SK-N-MC (cell line): ENCODE data around the gene ZNF394.

Experiments used
- DNase-seq: peaks from one replicate; pipeline ENCODE4 v3.0.0-alpha.2; 2011; ENCODE audit warnings: low read depth, low spot score
- H3K27ac ChIP-seq: fragments of 200-600 bp; sonication (generic); 2 replicates; pipeline ENCODE4 v1.5.1; 2016; ENCODE audit warnings: mixed run types
- H3K36me3 ChIP-seq: fragments of 200-600 bp; sonication (generic); 2 replicates; pipeline ENCODE4 v1.6.1; 2017; ENCODE audit warnings: antibody characterized with exemption, low read length, mixed read lengths; ENCODE audit not compliant: insufficient read depth
- H3K4me3 ChIP-seq: fragments of 200-600 bp; sonication (generic); 2 replicates; pipeline ENCODE4 v1.5.1; 2016
- H3K9ac ChIP-seq: fragments of 200-600 bp; sonication (generic); 2 replicates; pipeline ENCODE4 v1.8.0; 2017; ENCODE audit warnings: mixed run types, mixed read lengths; ENCODE audit not compliant: insufficient read length
- H3K9me3 ChIP-seq: fragments of 200-600 bp; sonication (generic); 2 replicates; pipeline ENCODE4 v1.6.1; 2017; ENCODE audit warnings: low read depth, mild to moderate bottlenecking, antibody characterized with exemption, low read length, moderate library complexity, mixed read lengths
- EZH2 ChIP-seq: fragments of 200-600 bp; sonication (generic); IDR thresholded peaks from one replicate; pipeline ENCODE4 v1.6.1; 2017; ENCODE audit warnings: antibody characterized with exemption
- FOXP2 ChIP-seq: optimal IDR thresholded peaks from 2 replicates; pipeline ENCODE3; 2011; ENCODE audit warnings: mild to moderate bottlenecking, moderate library complexity; ENCODE audit not compliant: insufficient read depth; ENCODE audit errors: extremely low read length, control extremely low read depth
- POLR2AphosphoS5 ChIP-seq: IDR thresholded peaks from 2 replicates; pipeline ENCODE4 v1.6.1; 2012; ENCODE audit warnings: mild to moderate bottlenecking, low read depth, low read length, borderline replicate concordance

The ZNF394 gene

GRCh38 chr7:99478464-99479440 lies 21.3 kb downstream of the ZNF394 start:
- Histone ChIP-seq H3K9ac (no peak overlapping the region), H3K9me3 (no peaks in the 10 kb centered on the region), H3K36me3 (peaks cover 27% of the 10 kb centered on the region), H3K27ac (no peak overlapping the region), H3K4me3 (no peak overlapping the region)
- DNase-seq, result no peak
- no peak for TF ChIP-seq FOXP2
- no peak for TF ChIP-seq EZH2
- 0 out of 2 replicates have a peak, but pooled peaks have one; percentile 28 for TF ChIP-seq POLR2AphosphoS5

GRCh38 chr7:99476107-99476506 lies 24.0 kb downstream of the ZNF394 start:
- Histone ChIP-seq H3K4me3 (no peak overlapping the region), H3K36me3 (peaks cover 22% of the 10 kb centered on the region), H3K9me3 (no peaks in the 10 kb centered on the region), H3K9ac (no peak overlapping the region), H3K27ac (no peak overlapping the region)
- TF ChIP-seq POLR2AphosphoS5 (no peak), EZH2 (no peak), FOXP2 (no peak)
- no peak for DNase-seq

- TF ChIP-seq POLR2AphosphoS5 (no peak), EZH2 (no peak), FOXP2 (no peak)
- Histone ChIP-seq H3K36me3 (peaks cover 6% of the 10 kb centered on the region; the same call in 1 of the 2 replicates), H3K27ac (peak overlapping the region; percentile 55), H3K4me3 (peak overlapping the region; percentile 88), H3K9me3 (no peaks in the 10 kb centered on the region), H3K9ac (peak overlapping the region; percentile 91)
- DNase-seq, result no peak
Observed at GRCh38 chr7:99473315-99473596, 26.8 kb downstream of the ZNF394 start.

GRCh38 chr7:99472561-99473314 lies 27.3 kb downstream of the ZNF394 start, which contains the start of gene ZNF789:
ZNF789 (plus strand) TSS chr7:99472890; CDS start chr7:99476457, 3,567 bp downstream.
- DNase-seq, result peak; percentile 68
- Histone ChIP-seq H3K27ac (peak within 1 kb of the TSS; percentile 87), H3K36me3 (peaks cover 6% of the 10 kb centered on the region; the same call in 1 of the 2 replicates), H3K4me3 (peak within 1 kb of the TSS; percentile 88), H3K9ac (peak within 1 kb of the TSS; percentile 91), H3K9me3 (no peaks in the 10 kb centered on the region)
- TF ChIP-seq FOXP2 (no peak), POLR2AphosphoS5 (peak; percentile 90), EZH2 (no peak)

GRCh38 chr7:99469381-99470065 lies 30.6 kb downstream of the ZNF394 start:
- H3K9me3 ChIP-seq, result no peaks in the 10 kb centered on the region
- H3K4me3 ChIP-seq, result no peak overlapping the region
- H3K27ac ChIP-seq, result no peak overlapping the region
- no peak overlapping the region for H3K9ac ChIP-seq
- peaks cover 2% of the 10 kb centered on the region; the same call in 1 of the 2 replicates for H3K36me3 ChIP-seq
- DNase-seq, result no peak
- no peak for TF ChIP-seq POLR2AphosphoS5
- TF ChIP-seq EZH2, result no peak
- TF ChIP-seq FOXP2, result no peak

- Histone ChIP-seq H3K27ac (no peak overlapping the region), H3K9me3 (no peaks in the 10 kb centered on the region), H3K9ac (no peak overlapping the region), H3K4me3 (no peak overlapping the region), H3K36me3 (peaks cover 11% of the 10 kb centered on the region)
- DNase-seq, result no peak
- TF ChIP-seq EZH2 (no peak), FOXP2 (no peak), POLR2AphosphoS5 (no peak)
Observed at GRCh38 chr7:99468336-99468918, 31.7 kb downstream of the ZNF394 start.

GRCh38 chr7:99465421-99465768 lies 34.7 kb downstream of the ZNF394 start:
- H3K9me3 ChIP-seq, result no peaks in the 10 kb centered on the region
- H3K36me3 ChIP-seq, result peaks cover 26% of the 10 kb centered on the region
- H3K4me3 ChIP-seq, result peak overlapping the region; percentile 93
- TF ChIP-seq EZH2 (no peak), FOXP2 (no peak), POLR2AphosphoS5 (no peak)
- peak overlapping the region; percentile 95 for H3K9ac ChIP-seq
- no peak for DNase-seq
- peak overlapping the region; percentile 66 for H3K27ac ChIP-seq
